ENCODE data around the gene TKTL1. TPM values are rescaled to one million over a fixed set of nuclear protein-coding genes. Genes with fewer than 3 reads are reported as not detected.

TKTL1 gene
- total RNA-seq, 2 experiments from 2014 or later, result 0.23 TPM; not detected in 1

GRCh38 chrX:154349359-154349935 is 53.9 kb downstream of the TKTL1 start:
- ATAC-seq, result no peak

GRCh38 chrX:154349979-154350378 is 54.4 kb downstream of the TKTL1 start:
- POLR2A ChIA-PET, result no interaction called here

More at GRCh38 chrX:154349359-154349935, 53.9 kb downstream of the TKTL1 start:
- Mint-ChIP-seq H3K4me3 (no peak overlapping the region), H3K4me1 (peaks cover 22% of the 10 kb centered on the region), H3K27me3 (no peaks in the 10 kb centered on the region), H3K27ac (no peak overlapping the region), H3K36me3 (ENCODE audit: low read depth) (peaks cover 9% of the 10 kb centered on the region), H3K9me3 (ENCODE audit: low read depth) (no peaks in the 10 kb centered on the region)
- intact Hi-C loops (cut with DNase I, micrococcal nuclease), result no loop called here
- no peak for DNase-seq
- CTCF ChIA-PET, result interaction anchor here (0.7 kb wide), 1 partner anchor 198 kb away, joined by 3 read pairs; the partner anchor contains the start of gene IKBKG
- POLR2A ChIA-PET, result no interaction called here

GRCh38 chrX:154350429-154351182 is 55.0 kb downstream of the TKTL1 start:
- Mint-ChIP-seq H3K9me3 (ENCODE audit: low read depth) (no peaks in the 10 kb centered on the region), H3K36me3 (ENCODE audit: low read depth) (peaks cover 9% of the 10 kb centered on the region), H3K27me3 (no peaks in the 10 kb centered on the region), H3K27ac (no peak overlapping the region), H3K4me1 (peaks cover 24% of the 10 kb centered on the region), H3K4me3 (no peak overlapping the region)
- POLR2A ChIA-PET, result no interaction called here
- ATAC-seq (no peak), DNase-seq (no peak)
- CTCF ChIA-PET, result no interaction called here
- intact Hi-C loops (cut with DNase I, micrococcal nuclease), result no loop called here

More at GRCh38 chrX:154349979-154350378, 54.4 kb downstream of the TKTL1 start:
- peaks cover 9% of the 10 kb centered on the region for H3K36me3 Mint-ChIP-seq (ENCODE audit: low read depth)
- no peak for DNase-seq
- H3K27ac Mint-ChIP-seq, result no peak overlapping the region
- intact Hi-C loops (cut with DNase I, micrococcal nuclease), result no loop called here
- CTCF ChIA-PET, result no interaction called here
- no peaks in the 10 kb centered on the region for H3K27me3 Mint-ChIP-seq
- H3K9me3 Mint-ChIP-seq (ENCODE audit: low read depth), result no peaks in the 10 kb centered on the region
- peaks cover 22% of the 10 kb centered on the region for H3K4me1 Mint-ChIP-seq
- H3K4me3 Mint-ChIP-seq, result no peak overlapping the region
- ATAC-seq, result no peak

GRCh38 chrX:154351183-154352011 is 55.8 kb downstream of the TKTL1 start:
- ATAC-seq, result no peak
- ChIA-PET CTCF (no interaction called here), POLR2A (no interaction called here)
- DNase-seq, result no peak
- no peaks in the 10 kb centered on the region for H3K27me3 Mint-ChIP-seq
- no peaks in the 10 kb centered on the region for H3K9me3 Mint-ChIP-seq (ENCODE audit: low read depth)
- H3K27ac Mint-ChIP-seq, result peak overlapping the region; percentile 13
- peaks cover 9% of the 10 kb centered on the region for H3K36me3 Mint-ChIP-seq (ENCODE audit: low read depth)
- no peak overlapping the region for H3K4me3 Mint-ChIP-seq
- peaks cover 26% of the 10 kb centered on the region for H3K4me1 Mint-ChIP-seq
- intact Hi-C loops (cut with DNase I, micrococcal nuclease), result no loop called here

- DNase-seq (no peak), ATAC-seq (no peak)
- ChIA-PET CTCF (no interaction called here), POLR2A (no interaction called here)
- Mint-ChIP-seq H3K27me3 (no peaks in the 10 kb centered on the region), H3K4me1 (peaks cover 27% of the 10 kb centered on the region), H3K9me3 (ENCODE audit: low read depth) (no peaks in the 10 kb centered on the region), H3K36me3 (ENCODE audit: low read depth) (peaks cover 10% of the 10 kb centered on the region), H3K27ac (peak overlapping the region; percentile 13), H3K4me3 (no peak overlapping the region)
- intact Hi-C loops (cut with DNase I, micrococcal nuclease), result no loop called here
Observed at GRCh38 chrX:154352012-154352401, 56.4 kb downstream of the TKTL1 start.

GRCh38 chrX:154352466-154352865 is 56.9 kb downstream of the TKTL1 start:
- no peaks in the 10 kb centered on the region for H3K9me3 Mint-ChIP-seq (ENCODE audit: low read depth)
- no peak overlapping the region for H3K4me3 Mint-ChIP-seq
- intact Hi-C loops (cut with DNase I, micrococcal nuclease), result no loop called here
- peaks cover 25% of the 10 kb centered on the region for H3K4me1 Mint-ChIP-seq
- ChIA-PET CTCF (no interaction called here), POLR2A (no interaction called here)
- no peaks in the 10 kb centered on the region for H3K27me3 Mint-ChIP-seq
- H3K27ac Mint-ChIP-seq, result no peak overlapping the region
- DNase-seq (no peak), ATAC-seq (no peak)
- H3K36me3 Mint-ChIP-seq (ENCODE audit: low read depth), result peaks cover 11% of the 10 kb centered on the region

- intact Hi-C loops (cut with DNase I, micrococcal nuclease), result no loop called here
- ATAC-seq (no peak), DNase-seq (no peak)
- no peak overlapping the region for H3K27ac Mint-ChIP-seq
- CTCF ChIA-PET, result interaction anchor here (0.8 kb wide), 1 partner anchor 15 kb away, joined by 4 read pairs; no protein-coding TSS in a partner anchor
- no peak overlapping the region for H3K4me3 Mint-ChIP-seq
- no peaks in the 10 kb centered on the region for H3K9me3 Mint-ChIP-seq (ENCODE audit: low read depth)
- H3K4me1 Mint-ChIP-seq, result peaks cover 27% of the 10 kb centered on the region
- no peaks in the 10 kb centered on the region for H3K27me3 Mint-ChIP-seq
- POLR2A ChIA-PET, result no interaction called here
- H3K36me3 Mint-ChIP-seq (ENCODE audit: low read depth), result peaks cover 9% of the 10 kb centered on the region
Observed at GRCh38 chrX:154353172-154353843, 57.7 kb downstream of the TKTL1 start.

- peaks cover 32% of the 10 kb centered on the region for H3K4me1 Mint-ChIP-seq
- H3K27ac Mint-ChIP-seq, result no peak overlapping the region
- POLR2A ChIA-PET, result no interaction called here
- H3K27me3 Mint-ChIP-seq, result no peaks in the 10 kb centered on the region
- H3K4me3 Mint-ChIP-seq, result no peak overlapping the region
- intact Hi-C loops (cut with DNase I, micrococcal nuclease), result no loop called here
- CTCF ChIA-PET, result interaction anchor here (0.8 kb wide), 1 partner anchor 15 kb away, joined by 4 read pairs; no protein-coding TSS in a partner anchor
- H3K9me3 Mint-ChIP-seq (ENCODE audit: low read depth), result no peaks in the 10 kb centered on the region
- H3K36me3 Mint-ChIP-seq (ENCODE audit: low read depth), result peaks cover 14% of the 10 kb centered on the region
- DNase-seq, result no peak
- ATAC-seq, result no peak
Observed at GRCh38 chrX:154354013-154354412, 58.4 kb downstream of the TKTL1 start.

- H3K36me3 Mint-ChIP-seq (ENCODE audit: low read depth), result peaks cover 14% of the 10 kb centered on the region
- no peaks in the 10 kb centered on the region for H3K27me3 Mint-ChIP-seq
- H3K4me1 Mint-ChIP-seq, result peaks cover 32% of the 10 kb centered on the region
- intact Hi-C loops (cut with DNase I, micrococcal nuclease), result no loop called here
- POLR2A ChIA-PET, result no interaction called here
- H3K9me3 Mint-ChIP-seq (ENCODE audit: low read depth), result no peaks in the 10 kb centered on the region
- DNase-seq, result no peak
- H3K27ac Mint-ChIP-seq, result no peak overlapping the region
- no peak overlapping the region for H3K4me3 Mint-ChIP-seq
- no peak for ATAC-seq
- CTCF ChIA-PET, result no interaction called here
Observed at GRCh38 chrX:154354516-154354915, 58.9 kb downstream of the TKTL1 start.

- H3K4me1 Mint-ChIP-seq, result peaks cover 32% of the 10 kb centered on the region
- POLR2A ChIA-PET, result no interaction called here
- no peak overlapping the region for H3K27ac Mint-ChIP-seq
- no peaks in the 10 kb centered on the region for H3K9me3 Mint-ChIP-seq (ENCODE audit: low read depth)
- H3K27me3 Mint-ChIP-seq, result no peaks in the 10 kb centered on the region
- intact Hi-C loops (cut with DNase I, micrococcal nuclease), result no loop called here
- CTCF ChIA-PET, result no interaction called here
- ATAC-seq (no peak), DNase-seq (no peak)
- no peak overlapping the region for H3K4me3 Mint-ChIP-seq
- peaks cover 14% of the 10 kb centered on the region for H3K36me3 Mint-ChIP-seq (ENCODE audit: low read depth)
Observed at GRCh38 chrX:154355094-154355775, 59.6 kb downstream of the TKTL1 start.

- no peak overlapping the region for H3K4me3 Mint-ChIP-seq
- CTCF ChIA-PET, result no interaction called here
- no peaks in the 10 kb centered on the region for H3K9me3 Mint-ChIP-seq (ENCODE audit: low read depth)
- ATAC-seq, result no peak
- H3K4me1 Mint-ChIP-seq, result peaks cover 32% of the 10 kb centered on the region
- intact Hi-C loops (cut with DNase I, micrococcal nuclease), result no loop called here
- POLR2A ChIA-PET, result no interaction called here
- peaks cover 18% of the 10 kb centered on the region for H3K36me3 Mint-ChIP-seq (ENCODE audit: low read depth)
- no peak for DNase-seq
- no peaks in the 10 kb centered on the region for H3K27me3 Mint-ChIP-seq
- H3K27ac Mint-ChIP-seq, result no peak overlapping the region
Observed at GRCh38 chrX:154355776-154356140, 60.2 kb downstream of the TKTL1 start.
